SK-N-SH treated with all-trans-retinoic acid at 6 μM for 48 hours (cell line): Measurements from ENCODE around the gene TEKT5.

Experiments
- ATAC-seq: fragments of 200-7000 bp; cut with Tn5 transposase; 3 replicates; pipeline ENCODE4 v1.9.1; 2020; ENCODE audit warnings: mild to moderate bottlenecking, moderate library complexity
- ARNTL ChIP-seq: fragments of 450-650 bp; formaldehyde crosslinking; IDR thresholded peaks from 2 replicates; pipeline ENCODE4 v1.5.0; 2020; ENCODE audit warnings: low read depth, mild to moderate bottlenecking, moderate library complexity, borderline replicate concordance
- BACH2 ChIP-seq: fragments of 250-450 bp; sonication (Bioruptor Pico); IDR thresholded peaks from 2 replicates; pipeline ENCODE4 v1.9.0; 2021; ENCODE audit warnings: mild to moderate bottlenecking, borderline replicate concordance
- CREB5 ChIP-seq: fragments of 250-450 bp; sonication (Bioruptor Pico); IDR thresholded peaks from 2 replicates; pipeline ENCODE4 v1.5.1; 2020; ENCODE audit warnings: low read depth, mild to moderate bottlenecking, moderate library complexity
- CSDC2 ChIP-seq: fragments of 250-450 bp; sonication (Bioruptor Pico); IDR thresholded peaks from 2 replicates; pipeline ENCODE4 v1.5.0; 2020; ENCODE audit warnings: mild to moderate bottlenecking, moderate library complexity
- CSRNP3 ChIP-seq: fragments of 250-450 bp; sonication (Bioruptor Pico); IDR thresholded peaks from 2 replicates; pipeline ENCODE4 v1.5.1; 2021; ENCODE audit warnings: mild to moderate bottlenecking, moderate library complexity
- ESRRG ChIP-seq: fragments of 250-450 bp; sonication (Bioruptor Pico); IDR thresholded peaks from 2 replicates; pipeline ENCODE4 v1.6.1; 2021; ENCODE audit warnings: mild to moderate bottlenecking
- GLIS3 ChIP-seq: fragments of 250-450 bp; sonication (Bioruptor Pico); IDR thresholded peaks from 2 replicates; pipeline ENCODE4 v1.5.0; 2020; ENCODE audit warnings: mild to moderate bottlenecking, moderate library complexity
- ISL1 ChIP-seq: fragments of 250-450 bp; sonication (Bioruptor Pico); IDR thresholded peaks from 2 replicates; pipeline ENCODE4 v2.1.2; 2022; ENCODE audit warnings: mild to moderate bottlenecking, moderate library complexity
- OSR1 ChIP-seq: fragments of 250-450 bp; sonication (Bioruptor Pico); IDR thresholded peaks from 2 replicates; pipeline ENCODE4 v1.8.0; 2022; ENCODE audit warnings: moderate library complexity, mild to moderate bottlenecking, inconsistent platforms
- PPARA ChIP-seq: fragments of 250-450 bp; sonication (Bioruptor Pico); IDR thresholded peaks from 2 replicates; pipeline ENCODE4 v1.5.0; 2020; ENCODE audit warnings: mild to moderate bottlenecking, borderline replicate concordance
- RARB ChIP-seq: fragments of 250-450 bp; sonication (Bioruptor Pico); IDR thresholded peaks from 2 replicates; pipeline ENCODE4 v1.8.0; 2021; ENCODE audit warnings: mild to moderate bottlenecking, moderate library complexity
- SNAI2 ChIP-seq: fragments of 250-450 bp; sonication (Bioruptor Pico); IDR thresholded peaks from 2 replicates; pipeline ENCODE4 v1.5.0; 2020; ENCODE audit warnings: mild to moderate bottlenecking, moderate library complexity
- TCF4 ChIP-seq: fragments of 250-450 bp; sonication (Bioruptor Pico); IDR thresholded peaks from 2 replicates; pipeline ENCODE4 v1.8.0; 2021; ENCODE audit warnings: mild to moderate bottlenecking, moderate library complexity, borderline replicate concordance
- TOX ChIP-seq: fragments of 250-450 bp; sonication (Bioruptor Pico); IDR thresholded peaks from 2 replicates; pipeline ENCODE4 v1.8.0; 2021; ENCODE audit warnings: mild to moderate bottlenecking, moderate library complexity, borderline replicate concordance
- ZFP30 ChIP-seq: fragments of 450-650 bp; formaldehyde crosslinking; IDR thresholded peaks from 2 replicates; pipeline ENCODE4 v1.5.0; 2022; ENCODE audit warnings: mild to moderate bottlenecking, moderate library complexity
- ZNF565 ChIP-seq: fragments of 450-650 bp; formaldehyde crosslinking; conservative IDR thresholded peaks from 2 replicates; pipeline ENCODE4 v1.5.0; 2020; ENCODE audit warnings: low read depth, mild to moderate bottlenecking, moderate library complexity
- ZNF8 ChIP-seq: fragments of 450-650 bp; formaldehyde crosslinking; IDR thresholded peaks from 2 replicates; pipeline ENCODE4 v1.5.0; 2020; ENCODE audit warnings: mild to moderate bottlenecking, moderate library complexity
- TF ChIP-seq, protein P1 (sequence below): fragments of 250-450 bp; sonication (Bioruptor Pico); IDR thresholded peaks from 2 replicates; pipeline ENCODE4 v1.8.0; 2020; ENCODE audit warnings: mild to moderate bottlenecking, moderate library complexity, borderline replicate concordance
- TF ChIP-seq, protein P2 (sequence below): fragments of 250-450 bp; sonication (Bioruptor Pico); IDR thresholded peaks from 2 replicates; pipeline ENCODE4 v1.5.0; 2020; ENCODE audit warnings: mild to moderate bottlenecking, moderate library complexity

TEKT5 gene

GRCh38 chr16:10666291-10666690 lies 28.4 kb downstream of the TEKT5 start:
- ATAC-seq, result no peak

GRCh38 chr16:10665166-10665565 lies 29.6 kb downstream of the TEKT5 start:
- TF ChIP-seq ZNF8 (CRISPR knock-in tag) (no peak), GLIS3 (CRISPR knock-in tag) (no peak), ISL1 (no peak), RARB (CRISPR knock-in tag) (no peak), TCF4 (CRISPR knock-in tag) (no peak), PPARA (no peak), CSRNP3 (CRISPR knock-in tag) (no peak), ZNF565 (CRISPR knock-in tag) (no peak), OSR1 (CRISPR knock-in tag) (no peak), ESRRG (CRISPR knock-in tag) (no peak), BACH2 (CRISPR knock-in tag) (no peak), CSDC2 (CRISPR knock-in tag) (no peak), ARNTL (CRISPR knock-in tag) (no peak), SNAI2 (CRISPR knock-in tag) (no peak), TOX (CRISPR knock-in tag) (no peak), CREB5 (CRISPR knock-in tag) (no peak), ZFP30 (CRISPR knock-in tag) (no peak)
- TF ChIP-seq, protein P1, sequence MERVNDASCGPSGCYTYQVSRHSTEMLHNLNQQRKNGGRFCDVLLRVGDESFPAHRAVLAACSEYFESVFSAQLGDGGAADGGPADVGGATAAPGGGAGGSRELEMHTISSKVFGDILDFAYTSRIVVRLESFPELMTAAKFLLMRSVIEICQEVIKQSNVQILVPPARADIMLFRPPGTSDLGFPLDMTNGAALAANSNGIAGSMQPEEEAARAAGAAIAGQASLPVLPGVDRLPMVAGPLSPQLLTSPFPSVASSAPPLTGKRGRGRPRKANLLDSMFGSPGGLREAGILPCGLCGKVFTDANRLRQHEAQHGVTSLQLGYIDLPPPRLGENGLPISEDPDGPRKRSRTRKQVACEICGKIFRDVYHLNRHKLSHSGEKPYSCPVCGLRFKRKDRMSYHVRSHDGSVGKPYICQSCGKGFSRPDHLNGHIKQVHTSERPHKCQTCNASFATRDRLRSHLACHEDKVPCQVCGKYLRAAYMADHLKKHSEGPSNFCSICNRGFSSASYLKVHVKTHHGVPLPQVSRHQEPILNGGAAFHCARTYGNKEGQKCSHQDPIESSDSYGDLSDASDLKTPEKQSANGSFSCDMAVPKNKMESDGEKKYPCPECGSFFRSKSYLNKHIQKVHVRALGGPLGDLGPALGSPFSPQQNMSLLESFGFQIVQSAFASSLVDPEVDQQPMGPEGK (CRISPR knock-in tag), result no peak
- TF ChIP-seq, all 23 proteins: peak for 0
- ATAC-seq, result no peak

More at GRCh38 chr16:10666291-10666690, 28.4 kb downstream of the TEKT5 start:
- TF ChIP-seq RARB (CRISPR knock-in tag), result no peak
- no peak for TF ChIP-seq ZFP30 (CRISPR knock-in tag)
- TF ChIP-seq ZNF8 (CRISPR knock-in tag), result no peak

GRCh38 chr16:10664720-10665126 lies 30.0 kb downstream of the TEKT5 start:
- no peak for TF ChIP-seq ESRRG (CRISPR knock-in tag)
- TF ChIP-seq, protein P1 (CRISPR knock-in tag), result no peak
- TF ChIP-seq TOX (CRISPR knock-in tag), result no peak
- TF ChIP-seq ARNTL (CRISPR knock-in tag), result no peak
- TF ChIP-seq SNAI2 (CRISPR knock-in tag), result no peak
- TF ChIP-seq CSDC2 (CRISPR knock-in tag), result no peak
- no peak for TF ChIP-seq GLIS3 (CRISPR knock-in tag)
- no peak for TF ChIP-seq OSR1 (CRISPR knock-in tag)
- TF ChIP-seq, protein P2, sequence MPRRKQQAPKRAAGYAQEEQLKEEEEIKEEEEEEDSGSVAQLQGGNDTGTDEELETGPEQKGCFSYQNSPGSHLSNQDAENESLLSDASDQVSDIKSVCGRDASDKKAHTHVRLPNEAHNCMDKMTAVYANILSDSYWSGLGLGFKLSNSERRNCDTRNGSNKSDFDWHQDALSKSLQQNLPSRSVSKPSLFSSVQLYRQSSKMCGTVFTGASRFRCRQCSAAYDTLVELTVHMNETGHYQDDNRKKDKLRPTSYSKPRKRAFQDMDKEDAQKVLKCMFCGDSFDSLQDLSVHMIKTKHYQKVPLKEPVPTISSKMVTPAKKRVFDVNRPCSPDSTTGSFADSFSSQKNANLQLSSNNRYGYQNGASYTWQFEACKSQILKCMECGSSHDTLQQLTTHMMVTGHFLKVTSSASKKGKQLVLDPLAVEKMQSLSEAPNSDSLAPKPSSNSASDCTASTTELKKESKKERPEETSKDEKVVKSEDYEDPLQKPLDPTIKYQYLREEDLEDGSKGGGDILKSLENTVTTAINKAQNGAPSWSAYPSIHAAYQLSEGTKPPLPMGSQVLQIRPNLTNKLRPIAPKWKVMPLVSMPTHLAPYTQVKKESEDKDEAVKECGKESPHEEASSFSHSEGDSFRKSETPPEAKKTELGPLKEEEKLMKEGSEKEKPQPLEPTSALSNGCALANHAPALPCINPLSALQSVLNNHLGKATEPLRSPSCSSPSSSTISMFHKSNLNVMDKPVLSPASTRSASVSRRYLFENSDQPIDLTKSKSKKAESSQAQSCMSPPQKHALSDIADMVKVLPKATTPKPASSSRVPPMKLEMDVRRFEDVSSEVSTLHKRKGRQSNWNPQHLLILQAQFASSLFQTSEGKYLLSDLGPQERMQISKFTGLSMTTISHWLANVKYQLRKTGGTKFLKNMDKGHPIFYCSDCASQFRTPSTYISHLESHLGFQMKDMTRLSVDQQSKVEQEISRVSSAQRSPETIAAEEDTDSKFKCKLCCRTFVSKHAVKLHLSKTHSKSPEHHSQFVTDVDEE, result no peak
- no peak for TF ChIP-seq ZNF565 (CRISPR knock-in tag)
- no peak for ATAC-seq
